ENCODE measurements around the gene GLI3. TPM values are rescaled to one million over a fixed set of nuclear protein-coding genes. Genes with fewer than 3 reads are reported as not detected.

GLI3 gene
- total and polyA plus RNA-seq, 2 of the 4 experiments (the other 2 are of a cell fraction) = 1.3 to 3.9 TPM

- ATAC-seq (ENCODE audit: low read depth) = no peak
- H4K91ac ChIP-seq (ENCODE audit: insufficient read depth, low read depth, low read length) = no peak overlapping the region
- no peak overlapping the region for H3K4me2 ChIP-seq (ENCODE audit: low read depth, low read length)
- H2BK20ac ChIP-seq (ENCODE audit: low read depth, low read length) = no peak overlapping the region
- H3K4ac ChIP-seq (ENCODE audit: low read depth, low read length) = no peak overlapping the region
- intact Hi-C loops (cut with micrococcal nuclease) (no loop called here), dilution Hi-C loops (cut with HindIII; ENCODE audit: low sequenced_read_pairs, unreplicated experiment) (no loop called here), in situ Hi-C loops (cut with MboI; ENCODE audit: low sequenced_read_pairs) (no loop called here)
- peaks cover 3% of the 10 kb centered on the region; the same call in 1 of the 2 replicates for H3K9me1 ChIP-seq (ENCODE audit: insufficient read depth, low read length)
- peaks cover 10 to 22% of the 10 kb centered on the region in 2 experiments for H3K79me1 ChIP-seq (ENCODE audit: low read depth in 1 of 2, low read length in 2 of 2)
- no peak overlapping the region for H4K8ac ChIP-seq (ENCODE audit: low read depth in 2 of 2, low read length in 2 of 2)
- H2AK9ac ChIP-seq (replicated peaks; ENCODE audit: low read depth, low read length, poor library complexity) = no peak overlapping the region
- H3K56ac ChIP-seq (ENCODE audit: extremely low read depth, insufficient read depth, low read length) = no peak overlapping the region
- H2BK120ac ChIP-seq (ENCODE audit: low read depth, low read length) = no peak overlapping the region
- H4K5ac ChIP-seq (ENCODE audit: low read depth, low read length) = no peak overlapping the region
- H2BK15ac ChIP-seq (ENCODE audit: low read depth, low read length) = no peak overlapping the region
- no peak overlapping the region for H2BK5ac ChIP-seq (ENCODE audit: low read depth, low read length, poor library complexity, severe bottlenecking)
- H2AK5ac ChIP-seq (ENCODE audit: low read depth, low read length) = no peak overlapping the region
- no peaks in the 10 kb centered on the region for H3K9me3 ChIP-seq (ENCODE audit: control insufficient read depth, insufficient read depth, low read length)
- H3K4me1 ChIP-seq (ENCODE audit: control insufficient read depth, insufficient read depth, low read length) = peaks cover 6% of the 10 kb centered on the region
- no CpG with 5 or more reads among the region's 3 CpGs for WGBS, 2 experiments (ENCODE audit: extremely low coverage in 2 of 2, insufficient read length in 1 of 2)
- H3K27me3 ChIP-seq (ENCODE audit: control insufficient read depth, insufficient read depth, low read length) = no peaks in the 10 kb centered on the region
- no TSS peak for BruUV-seq (replicated peaks)
- H3K14ac ChIP-seq (replicated peaks; ENCODE audit: low read depth, low read length) = no peak overlapping the region
- ChIA-PET CTCF (interaction anchor here (0.6 kb wide), 1 partner anchor 25 kb away, joined by 4 read pairs; no protein-coding TSS in a partner anchor), POLR2A (ENCODE audit: unreplicated experiment) (no interaction called here)
- no peak overlapping the region for H3K18ac ChIP-seq (ENCODE audit: low read depth, low read length)
- H3K27ac ChIP-seq (ENCODE audit: insufficient read depth, low read length) = no peak overlapping the region
- no peak for TF ChIP-seq ELK1 (IDR thresholded peaks at IDR 0.05; ENCODE audit: borderline replicate concordance, low read depth, low read length)
- H3K36me3 ChIP-seq (ENCODE audit: control insufficient read depth, insufficient read depth, low read length) = peaks cover 11% of the 10 kb centered on the region
- no peak for DNase-seq
- no peak overlapping the region for H3K23ac ChIP-seq (ENCODE audit: low read depth, low read length)
- H2AFZ ChIP-seq (replicated peaks; ENCODE audit: low read length, poor library complexity) = no peak overlapping the region
- no peak overlapping the region for H3K9ac ChIP-seq (ENCODE audit: low read depth, low read length)
- H4K20me1 ChIP-seq (ENCODE audit: insufficient read depth, low read length) = peaks cover 21% of the 10 kb centered on the region
- H3K4me3 ChIP-seq (ENCODE audit: insufficient read depth, low read depth, low read length) = no peak overlapping the region
Observed at GRCh38 chr7:42176724-42177101, 60.3 kb downstream of the GLI3 start.

All from IMR-90 (cell line).